GM11168 (cell line): ENCODE results near the gene VPS13D.

ENCODE experiments used
- in situ Hi-C: fragments of 300-500 bp; cut with MboI; formaldehyde crosslinking; loops from one replicate; pipeline ENCODE4 v1.12.0; 2022; ENCODE audit warnings: low sequenced_read_pairs; ENCODE audit not compliant: unreplicated experiment

Gene VPS13D

GRCh38 chr1:12229386-12229834 lies 420 bp upstream of the VPS13D start:
- in situ Hi-C loops = no loop called here

GRCh38 chr1:12230549-12231275 lies 882 bp downstream of the VPS13D start:
- in situ Hi-C loops = no loop called here

GRCh38 chr1:12231276-12231595 lies 1.4 kb downstream of the VPS13D start:
- in situ Hi-C loops = no loop called here

- in situ Hi-C loops = no loop called here
Measured at GRCh38 chr1:12232221-12232620, 2.4 kb downstream of the VPS13D start.

- in situ Hi-C loops = no loop called here
Measured at GRCh38 chr1:12244078-12244477, 14.2 kb downstream of the VPS13D start.

- in situ Hi-C loops = no loop called here
Measured at GRCh38 chr1:12244585-12244984, 14.8 kb downstream of the VPS13D start.

- in situ Hi-C loops = no loop called here
Measured at GRCh38 chr1:12245116-12245515, 15.3 kb downstream of the VPS13D start.

GRCh38 chr1:12245733-12246132 lies 15.9 kb downstream of the VPS13D start:
- in situ Hi-C loops = no loop called here

GRCh38 chr1:12246584-12246983 lies 16.8 kb downstream of the VPS13D start:
- in situ Hi-C loops = no loop called here

- in situ Hi-C loops = no loop called here
Measured at GRCh38 chr1:12249181-12249580, 19.4 kb downstream of the VPS13D start.

- in situ Hi-C loops = no loop called here
Measured at GRCh38 chr1:12249748-12250147, 19.9 kb downstream of the VPS13D start.

- in situ Hi-C loops = no loop called here
Measured at GRCh38 chr1:12251442-12251841, 21.6 kb downstream of the VPS13D start.

- in situ Hi-C loops = no loop called here
Measured at GRCh38 chr1:12255913-12256312, 26.1 kb downstream of the VPS13D start.

GRCh38 chr1:12258272-12258671 lies 28.4 kb downstream of the VPS13D start:
- in situ Hi-C loops = no loop called here

GRCh38 chr1:12269351-12269750 lies 39.5 kb downstream of the VPS13D start:
- in situ Hi-C loops = loop anchor here (10.0 kb wide), 1 partner anchor 345 kb away; the partner anchor contains the start of gene DHRS3

GRCh38 chr1:12271033-12271432 lies 41.2 kb downstream of the VPS13D start:
- in situ Hi-C loops = no loop called here

- in situ Hi-C loops = no loop called here
Measured at GRCh38 chr1:12272770-12273169, 42.9 kb downstream of the VPS13D start.

GRCh38 chr1:12275370-12275769 lies 45.5 kb downstream of the VPS13D start:
- in situ Hi-C loops = no loop called here

GRCh38 chr1:12276225-12276624 lies 46.4 kb downstream of the VPS13D start:
- in situ Hi-C loops = no loop called here

- in situ Hi-C loops = no loop called here
Measured at GRCh38 chr1:12279003-12279402, 49.2 kb downstream of the VPS13D start.

GRCh38 chr1:12279728-12280464 lies 50.1 kb downstream of the VPS13D start:
- in situ Hi-C loops = no loop called here

- in situ Hi-C loops = no loop called here
Measured at GRCh38 chr1:12282142-12282541, 52.3 kb downstream of the VPS13D start.
